Small intestine (tissue), 7 donors: Measurements from ENCODE around the gene GTPBP4. TPM values are rescaled to one million over a fixed set of nuclear protein-coding genes. Genes with fewer than 3 reads are reported as not detected.

Experiments
- DNase-seq, 2 donors: peaks; one replicate each; pipeline versions ENCODE4 v3.0.0 to v3.0.0-alpha.2; 2013
- FAIRE-seq: peaks from 2 replicates; lab custom pipeline; 2012; peaks lifted over from hg19 to GRCh38; lab: Jason Lieb, UNC
- H3K27ac ChIP-seq, 3 donors: one replicate each; pipeline ENCODE4 v1.5.1; 2013; ENCODE audit warnings: low read length in 2 of 3, mild to moderate bottlenecking in 2 of 3, control low read depth in 1 of 3, inconsistent platforms in 1 of 3, low read depth in 1 of 3, moderate library complexity in 1 of 3
- H3K27me3 ChIP-seq, 3 donors: one replicate each; pipeline ENCODE4 v1.6.1; 2013; ENCODE audit warnings: low read length in 3 of 3, inconsistent platforms in 1 of 3; ENCODE audit not compliant: control insufficient read depth in 3 of 3, insufficient read depth in 3 of 3
- H3K36me3 ChIP-seq, 3 donors: one replicate each; pipeline ENCODE4 v1.6.1; 2013; ENCODE audit warnings: low read length in 3 of 3, inconsistent platforms in 1 of 3, low read depth in 1 of 3, mild to moderate bottlenecking in 1 of 3, moderate library complexity in 1 of 3; ENCODE audit not compliant: control insufficient read depth in 3 of 3, insufficient read depth in 2 of 3
- H3K4me1 ChIP-seq, 3 donors: one replicate each; pipeline ENCODE4 v1.6.1; 2013; ENCODE audit warnings: low read length in 2 of 3, inconsistent platforms in 1 of 3, low read depth in 1 of 3, mild to moderate bottlenecking in 1 of 3, moderate library complexity in 1 of 3; ENCODE audit not compliant: control insufficient read depth in 3 of 3, insufficient read depth in 2 of 3
- H3K4me3 ChIP-seq, 3 donors: one replicate each; pipeline ENCODE4 v1.5.1; 2013; ENCODE audit warnings: low read length in 3 of 3, control low read depth in 1 of 3, inconsistent platforms in 1 of 3, low read depth in 1 of 3, mild to moderate bottlenecking in 1 of 3, moderate library complexity in 1 of 3
- H3K9me3 ChIP-seq, 2 donors: one replicate each; pipeline ENCODE4 v1.6.1; 2013; ENCODE audit warnings: low read depth in 1 of 2, low read length in 1 of 2; ENCODE audit not compliant: control insufficient read depth in 2 of 2, insufficient read depth in 1 of 2
- WGBS, 3 donors: extraction: QIAGEN DNeasy Blood & Tissue Kit; methylation state at CpG; one replicate each; pipeline ENCODE4 v1.1.7; 2013; 5-methylcytosine and 5-hydroxymethylcytosine counted together
- polyA plus RNA-seq, 4 donors: library from polyadenylated mRNA; stranded (reverse) in 3 of 4; unstranded in 1 of 4; fragments of 200-250 nt in 3 of 4; fragments of 120-200 nt in 1 of 4; gene quantifications; one replicate each; pipeline versions ENCODE4 v1.2.1 to v1.2.3, GENCODE V29; 2013
- donor health status: healthy with polysubstance abuse.
- donor health status: control.
- donor health status: control.
- donor health status: Bipolar disorder and iron deficiency.
- donor health status: healthy.

The GTPBP4 gene
- polyA plus RNA-seq, 4 donors, result 16.8 to 33.8 (median 30.0) TPM

DNA sequence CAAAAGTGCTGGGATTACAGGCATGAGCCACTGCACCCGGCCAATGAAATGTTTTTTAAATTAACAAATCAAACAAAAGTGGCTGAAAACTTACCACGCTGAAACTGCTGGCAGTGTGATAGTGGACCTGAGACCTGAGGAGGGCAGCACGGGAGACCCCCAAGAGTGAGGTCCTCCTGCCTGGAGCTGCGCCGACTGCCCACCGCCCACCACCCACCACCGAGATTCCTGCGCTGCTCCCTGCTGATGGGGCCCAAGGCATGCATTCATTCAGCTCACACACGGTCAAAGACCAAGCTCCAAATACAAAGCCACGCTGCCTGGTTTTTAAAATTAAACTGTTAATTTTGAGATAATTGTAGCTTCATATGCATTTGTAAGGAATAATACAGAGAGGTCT is 40.4 kb upstream of the GTPBP4 start:
- 94 to 95% (median 95%) methylated on average over 10 of the region's 10 CpGs for WGBS, 3 donors
- H3K27me3 ChIP-seq, result no peaks in the 10 kb centered on the region
- H3K4me3 ChIP-seq, result no peak overlapping the region
- no peaks in the 10 kb centered on the region for H3K4me1 ChIP-seq
- FAIRE-seq, result no peak
- no peaks in the 10 kb centered on the region for H3K36me3 ChIP-seq
- H3K27ac ChIP-seq, result no peak overlapping the region
- DNase-seq, result no peak
- H3K9me3 ChIP-seq, result no peaks in the 10 kb centered on the region

DNA sequence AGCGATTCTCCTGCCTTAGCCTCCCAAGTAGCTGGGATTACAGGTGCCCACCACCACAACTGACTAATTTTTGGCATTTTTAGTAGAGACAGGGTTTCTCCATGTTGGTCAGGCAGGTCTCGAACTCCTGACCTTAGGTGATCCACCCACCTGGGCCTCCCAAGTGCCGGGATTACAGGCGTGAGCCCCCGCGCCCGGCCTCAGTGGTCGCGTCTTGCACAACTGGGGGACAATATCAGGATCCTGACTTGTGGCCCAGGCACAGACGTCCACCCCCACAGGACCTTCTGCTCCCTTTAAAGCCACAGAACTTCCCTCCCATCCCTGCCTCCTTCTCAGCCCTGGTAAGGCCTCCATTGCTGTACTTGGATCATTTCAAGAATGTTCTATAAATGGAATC is 39.9 kb upstream of the GTPBP4 start:
- DNase-seq (no peak), FAIRE-seq (no peak)
- Histone ChIP-seq H3K4me1 (no peaks in the 10 kb centered on the region), H3K27ac (no peak overlapping the region), H3K4me3 (no peak overlapping the region), H3K27me3 (no peaks in the 10 kb centered on the region), H3K36me3 (no peaks in the 10 kb centered on the region), H3K9me3 (no peaks in the 10 kb centered on the region)
- 90 to 95% (median 92%) methylated on average over 10 of the region's 10 CpGs for WGBS, 3 donors

DNA sequence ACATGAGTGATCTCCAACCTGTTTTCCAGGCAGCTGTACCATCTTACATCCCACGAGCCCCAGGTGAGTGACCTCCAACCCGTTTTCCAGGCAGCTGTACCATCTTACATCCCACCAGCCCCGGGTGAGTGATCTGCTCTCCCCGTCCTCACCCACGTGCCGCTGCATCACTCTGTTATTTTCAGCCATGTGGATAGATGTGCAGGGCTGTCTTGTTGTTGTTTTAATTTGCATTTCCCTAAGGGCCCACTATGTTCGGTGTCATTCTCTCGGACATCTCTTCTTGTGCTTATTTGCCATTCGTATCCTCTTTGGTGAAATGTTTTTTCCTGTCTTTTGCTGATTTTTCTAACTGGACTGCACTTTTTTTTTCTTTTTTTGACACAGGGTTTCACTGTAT is 38.8 kb upstream of the GTPBP4 start:
- no peaks in the 10 kb centered on the region for H3K4me1 ChIP-seq
- DNase-seq, result no peak
- H3K27ac ChIP-seq, result no peak overlapping the region
- H3K36me3 ChIP-seq, result no peaks in the 10 kb centered on the region
- H3K4me3 ChIP-seq, result no peak overlapping the region
- no peaks in the 10 kb centered on the region for H3K9me3 ChIP-seq
- 81 to 85% (median 84%) methylated on average over 9 of the region's 9 CpGs for WGBS, 3 donors
- no peak for FAIRE-seq
- no peaks in the 10 kb centered on the region for H3K27me3 ChIP-seq

DNA sequence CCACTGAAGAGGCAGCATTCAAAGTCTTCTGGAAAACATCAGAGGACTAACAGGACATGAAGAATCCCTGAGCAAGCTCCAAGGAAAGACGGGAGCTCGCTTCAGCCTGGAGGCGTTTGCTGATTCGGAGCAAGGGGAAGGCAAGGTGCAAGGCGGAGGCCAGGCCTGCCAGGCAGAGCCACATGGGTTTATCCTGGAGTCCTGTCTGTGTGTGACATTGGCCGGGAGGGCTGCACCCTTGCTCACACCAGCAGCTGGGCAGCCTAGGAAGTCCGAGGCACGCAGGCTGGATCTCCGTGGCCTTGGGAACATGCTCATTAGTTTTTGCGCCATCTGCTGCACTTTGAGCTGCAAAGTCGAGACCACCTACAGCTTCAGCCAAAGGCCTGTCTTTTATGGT is 34.4 kb upstream of the GTPBP4 start:
- WGBS, 3 donors, result 87 to 90% (median 88%) methylated on average over 11 of the region's 11 CpGs
- DNase-seq (no peak), FAIRE-seq (no peak)
- H3K27ac ChIP-seq, result no peak overlapping the region
- no peaks in the 10 kb centered on the region for H3K36me3 ChIP-seq
- no peaks in the 10 kb centered on the region for H3K9me3 ChIP-seq
- H3K27me3 ChIP-seq, result no peaks in the 10 kb centered on the region
- H3K4me3 ChIP-seq, result no peak overlapping the region
- no peaks in the 10 kb centered on the region for H3K4me1 ChIP-seq

DNA sequence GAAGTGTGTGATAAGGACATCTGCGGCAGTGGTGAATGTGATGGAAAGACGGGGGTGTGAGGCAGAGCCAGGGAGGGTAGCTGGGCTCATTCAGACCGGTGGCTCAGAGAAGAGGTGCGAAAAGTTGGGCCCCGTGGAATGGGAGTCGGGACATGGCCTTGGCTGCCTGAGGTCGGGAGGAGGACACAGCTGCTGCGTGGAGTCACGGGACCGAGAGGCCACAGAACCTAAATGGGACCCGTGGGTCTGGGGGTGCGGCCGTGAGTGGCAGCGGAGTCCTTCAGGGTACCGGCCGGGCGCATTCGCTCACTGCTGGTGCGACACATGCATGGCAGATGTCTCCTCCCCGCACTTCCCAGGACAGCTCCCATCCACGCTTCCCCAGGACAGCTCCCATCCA is 33.8 kb upstream of the GTPBP4 start:
- Histone ChIP-seq H3K36me3 (no peaks in the 10 kb centered on the region), H3K4me1 (no peaks in the 10 kb centered on the region), H3K9me3 (no peaks in the 10 kb centered on the region), H3K4me3 (no peak overlapping the region), H3K27ac (no peak overlapping the region), H3K27me3 (no peaks in the 10 kb centered on the region)
- no peak for FAIRE-seq
- WGBS, 3 donors, result 91 to 93% (median 91%) methylated on average over 18 to 21 of the region's 21 CpGs
- DNase-seq, result no peak

DNA sequence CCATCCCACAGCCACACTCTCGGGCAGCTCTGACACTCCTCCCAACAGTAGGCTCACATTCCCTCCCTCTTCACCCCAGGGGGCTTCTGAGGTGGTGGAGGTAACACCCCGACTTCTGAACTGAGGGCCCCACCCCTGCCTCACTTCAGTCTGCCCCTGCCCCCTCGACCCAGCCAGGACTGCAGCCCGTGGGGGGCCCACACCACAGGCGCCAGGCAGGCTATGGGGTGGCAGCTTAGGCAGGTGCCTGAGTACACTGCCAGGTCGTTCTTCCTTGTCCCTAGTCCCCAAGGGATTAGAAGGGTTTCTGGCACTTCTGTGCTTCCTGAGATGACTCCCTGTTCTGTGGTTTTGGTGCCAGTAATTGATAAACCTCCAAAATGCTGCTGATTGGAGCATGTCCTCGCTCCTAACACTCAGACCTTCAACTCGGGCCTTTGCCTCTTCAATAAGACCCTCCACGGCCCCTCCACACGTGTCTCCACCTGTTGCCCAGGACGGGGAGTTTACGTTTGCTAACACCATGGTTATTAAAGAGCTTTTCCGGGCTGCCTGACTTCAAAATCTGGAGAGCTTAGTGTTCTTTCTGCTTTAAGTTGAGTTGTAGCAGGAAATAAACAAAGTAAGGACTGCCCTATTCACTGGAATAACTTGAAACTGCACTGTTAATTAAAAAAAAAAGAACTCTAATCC is 33.0 kb upstream of the GTPBP4 start:
- FAIRE-seq (no peak), DNase-seq (no peak)
- Histone ChIP-seq H3K4me3 (no peak overlapping the region), H3K27ac (no peak overlapping the region), H3K27me3 (no peaks in the 10 kb centered on the region), H3K4me1 (no peaks in the 10 kb centered on the region), H3K9me3 (no peaks in the 10 kb centered on the region), H3K36me3 (no peaks in the 10 kb centered on the region)
- 38 to 54% (median 44%) methylated on average over 13 of the region's 13 CpGs for WGBS, 3 donors

DNA sequence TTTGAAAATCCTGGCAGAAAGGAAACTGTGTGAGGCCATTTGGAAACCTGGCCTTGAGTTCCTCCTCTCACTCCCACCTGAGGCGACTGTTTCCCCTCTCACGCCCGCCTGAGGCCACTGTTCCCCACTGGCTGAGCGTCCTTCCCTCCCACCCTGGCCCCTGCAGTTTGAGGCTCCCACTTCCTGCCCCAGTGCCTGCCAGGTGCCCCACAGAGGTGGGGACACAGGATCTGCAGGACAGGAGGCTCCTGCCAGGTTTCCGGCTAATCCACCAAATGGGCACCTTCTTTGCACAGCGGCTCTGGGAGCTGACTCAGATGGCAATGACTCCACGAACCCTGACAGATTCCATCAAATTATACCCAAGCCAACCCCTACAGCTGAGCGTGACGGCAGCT is 32.4 kb upstream of the GTPBP4 start:
- no peak overlapping the region for H3K4me3 ChIP-seq
- H3K9me3 ChIP-seq, result no peaks in the 10 kb centered on the region
- 70 to 84% (median 80%) methylated on average over 9 of the region's 9 CpGs for WGBS, 3 donors
- DNase-seq, result no peak
- H3K27me3 ChIP-seq, result no peaks in the 10 kb centered on the region
- H3K27ac ChIP-seq, result no peak overlapping the region
- FAIRE-seq, result no peak
- no peaks in the 10 kb centered on the region for H3K36me3 ChIP-seq
- no peaks in the 10 kb centered on the region for H3K4me1 ChIP-seq

DNA sequence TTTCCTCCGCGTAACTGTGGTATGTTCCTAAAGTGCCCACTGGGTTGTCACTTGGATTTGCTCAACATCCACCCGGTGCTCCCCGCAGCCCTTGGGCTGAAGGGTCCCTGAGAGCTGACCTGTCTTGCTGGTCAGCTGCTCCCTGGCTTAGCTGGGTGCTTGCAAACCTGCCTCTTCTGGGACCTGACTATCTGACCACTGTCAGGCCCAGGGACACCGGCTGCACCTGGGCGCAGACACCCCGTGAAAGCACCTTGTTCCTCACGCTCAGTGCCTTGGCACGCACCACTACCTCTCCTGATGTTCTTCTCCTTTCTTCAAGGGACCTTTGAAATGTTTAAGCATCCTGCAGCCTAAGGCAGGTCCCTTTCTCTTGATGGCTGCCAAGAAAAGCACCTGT is 30.1 kb upstream of the GTPBP4 start:
- no peak for FAIRE-seq
- no peaks in the 10 kb centered on the region for H3K4me1 ChIP-seq
- 91 to 93% (median 93%) methylated on average over 9 of the region's 9 CpGs for WGBS, 3 donors

DNA sequence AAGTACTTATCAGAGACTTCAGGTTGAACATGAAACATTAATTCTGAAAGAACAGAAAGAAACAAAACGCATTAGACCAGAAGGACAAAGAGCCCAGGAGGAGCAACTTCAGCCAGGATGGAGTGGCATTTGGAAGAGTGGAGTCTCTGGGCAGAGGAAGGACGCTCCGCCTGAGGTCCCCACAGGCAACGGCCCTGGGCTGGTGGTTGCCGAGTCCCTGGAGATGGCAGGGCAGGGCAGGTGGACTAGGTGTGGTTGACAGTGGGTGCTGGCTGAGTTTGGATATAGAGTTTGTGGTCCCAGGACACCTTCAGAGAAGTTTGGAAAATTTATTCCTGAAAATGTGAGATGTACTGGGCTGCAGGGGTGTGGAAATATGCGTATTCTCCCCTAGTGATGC is 29.4 kb upstream of the GTPBP4 start:
- Histone ChIP-seq H3K4me3 (no peak overlapping the region), H3K36me3 (no peaks in the 10 kb centered on the region), H3K9me3 (no peaks in the 10 kb centered on the region), H3K4me1 (no peaks in the 10 kb centered on the region), H3K27ac (no peak overlapping the region), H3K27me3 (no peaks in the 10 kb centered on the region)
- DNase-seq (no peak), FAIRE-seq (no peak)
- WGBS, 3 donors, result 88 to 93% (median 89%) methylated on average over 6 of the region's 6 CpGs

More for the DNA sequence above, 30.1 kb upstream of the GTPBP4 start:
- Histone ChIP-seq H3K27ac (no peak overlapping the region), H3K4me3 (no peak overlapping the region), H3K36me3 (no peaks in the 10 kb centered on the region), H3K27me3 (no peaks in the 10 kb centered on the region), H3K9me3 (no peaks in the 10 kb centered on the region)
- no peak for DNase-seq
